ENCODE data around the gene SSUH2. TPM values are rescaled to one million over a fixed set of nuclear protein-coding genes. Genes with fewer than 3 reads are reported as not detected.

The SSUH2 gene
- total RNA-seq, 4 donors from 2014 or later, result 0.42 to 0.44 TPM; not detected in 2

DNA sequence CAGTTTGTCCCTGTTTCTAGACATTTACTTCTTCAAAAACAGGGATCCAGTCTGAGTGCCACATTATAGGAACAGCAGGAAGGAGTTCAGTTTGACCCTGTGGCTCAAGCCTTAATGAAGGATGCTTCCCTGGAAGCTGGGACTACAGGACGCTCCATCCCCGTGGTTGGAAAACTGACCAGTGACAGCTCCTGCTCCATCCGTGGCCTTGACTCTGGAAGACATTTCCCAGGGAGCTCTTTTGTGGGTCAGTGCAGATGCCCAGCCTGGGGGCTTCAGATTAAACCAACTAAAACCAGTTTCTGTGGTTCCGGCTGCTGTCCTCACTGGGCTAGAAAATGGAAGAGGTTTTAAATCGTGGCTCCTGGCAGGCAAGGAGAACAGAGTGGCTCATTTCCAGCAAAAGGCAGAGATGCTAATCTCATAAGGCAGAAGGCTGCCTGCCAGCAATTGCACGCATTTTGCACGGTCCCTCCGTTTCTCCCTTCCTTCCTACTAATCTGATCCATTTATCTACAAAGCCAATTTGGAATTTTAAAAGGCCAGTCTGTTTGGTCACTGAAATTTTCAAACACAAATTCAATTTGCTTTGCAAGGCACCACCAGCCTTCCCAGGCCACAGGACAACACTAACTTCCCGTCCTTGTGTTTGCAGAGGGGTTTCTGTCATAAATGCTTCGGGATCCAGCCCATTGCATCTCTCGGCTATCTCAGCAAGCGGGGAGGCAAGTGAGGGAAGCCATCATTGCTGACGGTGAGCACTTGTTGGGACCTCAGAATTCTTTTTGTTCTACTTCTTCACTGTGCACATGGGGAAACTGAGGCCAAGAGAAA is 6.2 kb upstream of the SSUH2 start:
- Histone ChIP-seq H3K4me3 (no peak overlapping the region), H3K27me3 (no peaks in the 10 kb centered on the region), H3K36me3 (no peaks in the 10 kb centered on the region), H3K9me3 (peaks cover 0 to 5% (median 0%) of the 10 kb centered on the region in 4 donors), H3K4me1 (peaks cover 0 to under 1% (median 0%) of the 10 kb centered on the region in 4 donors), H3K27ac (no peak overlapping the region)
- TF ChIP-seq EP300 (IDR thresholded peaks at IDR 0.05), result no peak
- no peak for TF ChIP-seq POLR2A (IDR thresholded peaks at IDR 0.05)
- TF ChIP-seq, protein P1, sequence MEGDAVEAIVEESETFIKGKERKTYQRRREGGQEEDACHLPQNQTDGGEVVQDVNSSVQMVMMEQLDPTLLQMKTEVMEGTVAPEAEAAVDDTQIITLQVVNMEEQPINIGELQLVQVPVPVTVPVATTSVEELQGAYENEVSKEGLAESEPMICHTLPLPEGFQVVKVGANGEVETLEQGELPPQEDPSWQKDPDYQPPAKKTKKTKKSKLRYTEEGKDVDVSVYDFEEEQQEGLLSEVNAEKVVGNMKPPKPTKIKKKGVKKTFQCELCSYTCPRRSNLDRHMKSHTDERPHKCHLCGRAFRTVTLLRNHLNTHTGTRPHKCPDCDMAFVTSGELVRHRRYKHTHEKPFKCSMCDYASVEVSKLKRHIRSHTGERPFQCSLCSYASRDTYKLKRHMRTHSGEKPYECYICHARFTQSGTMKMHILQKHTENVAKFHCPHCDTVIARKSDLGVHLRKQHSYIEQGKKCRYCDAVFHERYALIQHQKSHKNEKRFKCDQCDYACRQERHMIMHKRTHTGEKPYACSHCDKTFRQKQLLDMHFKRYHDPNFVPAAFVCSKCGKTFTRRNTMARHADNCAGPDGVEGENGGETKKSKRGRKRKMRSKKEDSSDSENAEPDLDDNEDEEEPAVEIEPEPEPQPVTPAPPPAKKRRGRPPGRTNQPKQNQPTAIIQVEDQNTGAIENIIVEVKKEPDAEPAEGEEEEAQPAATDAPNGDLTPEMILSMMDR (IDR thresholded peaks at IDR 0.05), result no peak
- WGBS, 2 donors, result 57 to 65% methylated on average over 13 of the region's 13 CpGs
- DNase-seq (ENCODE audit: low spot score in 2 of 2), result no peak

DNA sequence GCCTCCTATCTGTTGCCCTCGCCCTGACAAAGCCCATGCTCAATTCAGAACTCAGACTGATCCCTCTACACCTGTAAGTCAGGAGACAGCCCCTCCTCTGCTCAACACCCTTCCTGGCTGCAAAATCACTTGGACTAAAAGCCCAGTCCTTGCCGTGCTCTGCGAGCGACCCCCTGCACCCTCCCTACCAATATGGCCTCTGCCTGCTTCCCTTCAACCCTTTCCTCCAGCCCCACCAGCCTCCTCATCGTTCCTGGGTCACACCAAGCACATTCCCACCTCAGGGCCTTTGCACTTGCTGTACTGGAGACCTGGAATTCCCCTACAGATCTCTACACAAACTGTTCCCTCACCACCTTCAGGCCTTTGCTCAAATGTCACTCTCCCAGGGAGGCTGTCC is 5.2 kb upstream of the SSUH2 start:
- Histone ChIP-seq H3K27me3 (no peaks in the 10 kb centered on the region), H3K9me3 (peaks cover 0 to 5% (median 0%) of the 10 kb centered on the region in 4 donors), H3K4me1 (no peaks in the 10 kb centered on the region), H3K27ac (no peak overlapping the region), H3K4me3 (no peak overlapping the region), H3K36me3 (no peaks in the 10 kb centered on the region)
- WGBS, 2 donors, result 75 to 77% methylated on average over 5 of the region's 5 CpGs
- DNase-seq (ENCODE audit: low spot score in 2 of 2), result no peak
- TF ChIP-seq, protein P1 (IDR thresholded peaks at IDR 0.05), result no peak
- TF ChIP-seq POLR2A (IDR thresholded peaks at IDR 0.05), result no peak
- TF ChIP-seq EP300 (IDR thresholded peaks at IDR 0.05), result no peak

DNA sequence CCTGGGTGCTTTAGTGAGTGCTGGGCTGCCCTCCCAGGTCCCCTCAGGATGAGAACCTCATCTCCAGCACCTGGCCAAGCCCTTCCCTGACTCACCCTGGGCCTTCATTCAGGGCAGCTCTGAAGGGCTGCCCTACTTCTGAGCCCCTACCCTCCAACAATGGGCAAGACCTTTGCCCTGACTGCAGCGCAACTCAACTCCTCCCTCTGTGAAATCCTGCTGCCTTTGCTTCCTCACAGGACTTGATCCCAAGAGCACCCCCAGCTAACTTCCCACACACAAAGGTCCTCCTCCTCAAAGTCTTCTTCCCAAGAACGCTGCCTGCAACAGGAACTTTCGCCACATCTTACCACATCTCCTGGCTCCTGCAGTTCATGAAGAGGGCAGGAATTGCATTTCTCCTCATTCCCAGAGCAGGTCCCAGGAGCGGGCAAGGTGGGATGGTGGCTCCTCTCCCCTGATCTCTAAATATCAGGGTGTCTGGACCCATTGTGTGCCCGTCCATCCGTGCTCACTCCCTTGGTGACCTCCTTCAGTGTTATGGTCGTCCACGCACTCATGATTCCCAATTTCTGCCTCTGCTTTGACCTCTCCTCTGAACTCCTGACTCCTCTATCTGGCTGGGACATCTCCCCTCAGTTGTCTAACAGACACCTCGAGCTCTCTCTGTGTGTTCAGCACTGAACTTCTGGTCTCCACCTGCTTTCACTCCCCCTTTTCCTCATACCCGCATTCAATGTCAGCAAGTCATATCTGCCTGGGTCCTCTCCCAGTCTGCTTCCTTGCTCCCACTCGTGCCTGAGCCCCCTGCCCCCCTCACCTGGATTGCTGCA is 4.5 kb upstream of the SSUH2 start:
- H3K27ac ChIP-seq, result no peak overlapping the region
- WGBS, 2 donors, result 88 to 91% methylated on average over 11 of the region's 11 CpGs
- TF ChIP-seq EP300 (IDR thresholded peaks at IDR 0.05) (no peak), POLR2A (IDR thresholded peaks at IDR 0.05) (no peak)
- TF ChIP-seq, protein P1 (IDR thresholded peaks at IDR 0.05), result no peak
- H3K4me1 ChIP-seq, result no peaks in the 10 kb centered on the region
- no peaks in the 10 kb centered on the region for H3K27me3 ChIP-seq
- peaks cover 0 to 5% (median 0%) of the 10 kb centered on the region in 4 donors for H3K9me3 ChIP-seq
- DNase-seq (ENCODE audit: low spot score in 2 of 2), result no peak
- H3K4me3 ChIP-seq, result no peak overlapping the region
- H3K36me3 ChIP-seq, result no peaks in the 10 kb centered on the region

DNA sequence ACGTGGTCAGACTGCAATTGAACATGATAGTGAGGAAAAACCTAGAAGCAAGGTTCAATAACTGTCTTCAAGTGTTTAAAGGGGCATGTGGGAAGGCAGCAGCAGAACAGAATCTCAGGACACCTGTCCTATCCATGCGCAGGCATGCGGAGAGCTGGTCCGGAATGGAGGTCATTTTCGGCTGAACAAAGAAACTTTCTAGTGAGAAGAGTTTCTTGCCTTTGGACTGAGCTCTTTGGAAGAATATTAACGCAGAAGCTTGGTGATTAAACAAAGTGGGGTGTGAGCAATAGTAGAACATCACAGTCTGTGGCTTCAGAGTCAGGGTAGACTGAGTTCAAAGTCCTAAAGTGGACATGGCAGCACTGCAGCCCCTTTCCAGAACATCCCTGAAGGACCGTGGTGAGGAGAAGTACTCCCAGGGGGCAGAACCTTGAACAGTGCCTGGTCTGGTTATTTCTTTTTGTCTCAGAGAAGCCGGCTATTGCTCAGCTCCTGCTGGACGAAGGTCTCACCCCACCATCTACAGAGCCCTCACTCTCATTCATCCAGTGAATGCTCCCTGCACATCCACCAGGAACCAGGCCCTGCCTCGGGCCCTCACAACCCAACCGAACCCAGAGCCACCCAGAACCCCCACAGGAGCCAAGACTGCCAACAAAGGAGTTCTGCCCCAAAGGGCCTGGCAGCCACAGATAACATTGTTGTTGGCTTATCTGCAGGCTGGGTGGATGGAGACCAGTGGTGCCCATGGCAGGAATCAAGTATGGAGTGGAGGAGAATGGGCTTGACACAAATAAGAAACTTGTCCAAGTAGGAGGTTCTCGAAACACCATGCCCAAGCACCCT is 2.8 kb upstream of the SSUH2 start:
- DNase-seq (ENCODE audit: low spot score in 2 of 2), result no peak
- Histone ChIP-seq H3K4me1 (no peaks in the 10 kb centered on the region), H3K27me3 (no peaks in the 10 kb centered on the region), H3K9me3 (no peaks in the 10 kb centered on the region), H3K27ac (no peak overlapping the region), H3K4me3 (no peak overlapping the region), H3K36me3 (no peaks in the 10 kb centered on the region)
- 86 to 89% methylated on average over 12 of the region's 12 CpGs for WGBS, 2 donors
- TF ChIP-seq EP300 (IDR thresholded peaks at IDR 0.05), result no peak
- TF ChIP-seq, protein P1 (IDR thresholded peaks at IDR 0.05), result no peak
- TF ChIP-seq POLR2A (IDR thresholded peaks at IDR 0.05), result no peak

Measured in tibial nerve (tissue), 4 donors.